ENCODE results near the gene PEX11B. TPM values are rescaled to one million over a fixed set of nuclear protein-coding genes. Genes with fewer than 3 reads are reported as not detected.

PEX11B gene
- polyA plus RNA-seq, 3 donors = 12.0 to 38.2 (median 37.9) TPM

DNA sequence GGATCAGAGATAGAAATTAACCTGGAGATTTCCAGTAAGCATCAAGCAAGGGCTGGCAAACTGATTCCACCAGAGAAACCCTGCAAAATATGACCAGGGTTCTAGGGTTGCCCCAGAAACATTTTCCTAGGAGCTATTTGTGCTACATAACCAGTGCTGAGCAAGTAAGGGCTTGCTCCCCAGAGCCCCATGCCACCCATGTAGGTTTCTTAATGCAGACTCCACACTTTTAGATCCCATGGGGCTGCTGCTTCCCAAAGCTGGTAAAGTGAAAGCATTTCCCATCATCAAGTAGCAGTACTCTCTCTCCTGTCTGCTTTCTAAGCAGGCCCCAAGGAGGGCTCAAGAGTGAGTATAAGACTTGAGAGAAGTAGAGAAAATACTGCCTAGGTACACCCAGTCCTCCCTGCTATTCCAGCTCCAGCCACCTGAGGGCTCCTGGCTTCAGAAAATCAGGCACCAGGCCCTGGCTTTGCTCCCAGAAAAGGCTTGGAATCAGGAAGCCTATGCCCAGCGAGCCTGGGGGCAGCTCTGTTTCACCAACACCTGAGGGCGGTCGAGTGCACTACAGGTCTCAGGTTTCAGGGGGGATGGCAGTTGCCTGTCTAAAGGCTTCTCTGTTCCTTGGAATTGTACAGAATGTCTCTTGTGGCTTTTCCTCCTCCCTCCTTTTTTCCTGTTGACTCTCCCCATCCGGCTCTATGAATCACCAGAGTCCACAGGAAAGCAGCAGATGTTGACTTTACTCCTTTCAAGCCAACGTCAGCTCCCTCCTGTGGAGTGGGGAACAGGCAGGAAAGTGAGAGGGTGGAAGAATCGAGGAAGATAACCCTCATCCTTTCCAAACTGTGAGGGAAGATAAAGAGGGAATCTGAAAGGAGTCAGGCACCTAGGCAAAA is 26.7 kb downstream of the PEX11B start:
- no peaks in the 10 kb centered on the region for H4K20me1 ChIP-seq (ENCODE audit: insufficient read depth, low read length)
- no peaks in the 10 kb centered on the region for H3K36me3 ChIP-seq (replicated peaks in 1 of 2; ENCODE audit: control insufficient read depth in 1 of 2, insufficient read depth in 2 of 2, low read length in 2 of 2)
- H3K4me3 Mint-ChIP-seq = no peak overlapping the region
- no peak overlapping the region for H3K27ac Mint-ChIP-seq
- no peak overlapping the region for H3K9ac ChIP-seq (ENCODE audit: insufficient read depth, low read length, poor library complexity, severe bottlenecking)
- 0% methylated on average over 3 of the region's 6 CpGs for whole genome bisulfite sequencing (ENCODE audit: insufficient coverage)
- DNase-seq = peak; percentile 41 to 61 (median 57)
- TF ChIP-seq, protein P1, sequence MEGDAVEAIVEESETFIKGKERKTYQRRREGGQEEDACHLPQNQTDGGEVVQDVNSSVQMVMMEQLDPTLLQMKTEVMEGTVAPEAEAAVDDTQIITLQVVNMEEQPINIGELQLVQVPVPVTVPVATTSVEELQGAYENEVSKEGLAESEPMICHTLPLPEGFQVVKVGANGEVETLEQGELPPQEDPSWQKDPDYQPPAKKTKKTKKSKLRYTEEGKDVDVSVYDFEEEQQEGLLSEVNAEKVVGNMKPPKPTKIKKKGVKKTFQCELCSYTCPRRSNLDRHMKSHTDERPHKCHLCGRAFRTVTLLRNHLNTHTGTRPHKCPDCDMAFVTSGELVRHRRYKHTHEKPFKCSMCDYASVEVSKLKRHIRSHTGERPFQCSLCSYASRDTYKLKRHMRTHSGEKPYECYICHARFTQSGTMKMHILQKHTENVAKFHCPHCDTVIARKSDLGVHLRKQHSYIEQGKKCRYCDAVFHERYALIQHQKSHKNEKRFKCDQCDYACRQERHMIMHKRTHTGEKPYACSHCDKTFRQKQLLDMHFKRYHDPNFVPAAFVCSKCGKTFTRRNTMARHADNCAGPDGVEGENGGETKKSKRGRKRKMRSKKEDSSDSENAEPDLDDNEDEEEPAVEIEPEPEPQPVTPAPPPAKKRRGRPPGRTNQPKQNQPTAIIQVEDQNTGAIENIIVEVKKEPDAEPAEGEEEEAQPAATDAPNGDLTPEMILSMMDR (IDR thresholded peaks at IDR 0.05) = peak; percentile 87
- peaks cover 0 to 2% of the 10 kb centered on the region in 2 donors for H3K36me3 Mint-ChIP-seq
- no peaks in the 10 kb centered on the region for H3K9me3 ChIP-seq (replicated peaks in 1 of 2; ENCODE audit: control insufficient read depth in 1 of 2, insufficient read depth in 1 of 2, low read length in 2 of 2)
- H3K4me2 ChIP-seq (replicated peaks; ENCODE audit: extremely low read depth, low read length, poor library complexity, severe bottlenecking) = no peak overlapping the region
- no peaks in the 10 kb centered on the region for H3K27me3 ChIP-seq (ENCODE audit: control insufficient read depth in 2 of 2, insufficient read depth in 2 of 2, low read length in 2 of 2)
- intact Hi-C loops (cut with micrococcal nuclease) = loop anchor here (5.0 to 10.0 kb wide), 2 partner anchors 120 to 123 kb away; no protein-coding TSS in a partner anchor
- H3K4me3 ChIP-seq (replicated peaks in 1 of 3; ENCODE audit: low read depth in 2 of 3, low read length in 3 of 3) = no peak overlapping the region
- no peak overlapping the region for H3K27ac ChIP-seq (ENCODE audit: low read depth in 1 of 2, low read length in 2 of 2)
- H3K27me3 Mint-ChIP-seq (ENCODE audit: low read depth in 3 of 3) = peaks cover 0 to 6% (median 3%) of the 10 kb centered on the region in 3 donors
- H3K4me1 Mint-ChIP-seq = no peaks in the 10 kb centered on the region
- no peaks in the 10 kb centered on the region for H3K79me2 ChIP-seq (ENCODE audit: insufficient read depth, low read length)
- H2AFZ ChIP-seq (ENCODE audit: insufficient read depth, low read depth, low read length, poor library complexity, severe bottlenecking) = peak overlapping the region; percentile 6
- no peaks in the 10 kb centered on the region for H3K4me1 ChIP-seq (ENCODE audit: control insufficient read depth in 1 of 2, insufficient read depth in 2 of 2, low read length in 2 of 2)
- no peaks in the 10 kb centered on the region for H3K9me3 Mint-ChIP-seq

DNA sequence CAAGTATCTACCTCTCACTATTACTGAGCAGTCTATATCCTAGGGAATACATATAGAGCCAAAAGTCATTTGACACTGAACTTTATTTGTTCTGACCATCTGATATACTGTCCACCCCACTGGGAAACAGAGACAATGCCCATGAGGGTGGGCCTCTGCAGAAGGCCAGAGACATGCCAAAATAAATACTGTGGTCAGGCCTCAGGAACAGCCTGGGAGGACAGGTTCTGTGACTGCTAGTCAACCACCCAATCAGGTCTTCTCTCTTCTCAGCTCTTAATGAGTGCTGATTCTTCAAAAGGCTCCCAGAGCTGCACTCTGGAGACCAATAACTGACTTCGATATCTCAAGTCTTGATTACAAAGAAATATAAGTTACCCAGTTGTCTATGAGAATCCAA is 27.4 kb downstream of the PEX11B start:
- Histone ChIP-seq H3K36me3 (replicated peaks in 1 of 2; ENCODE audit: control insufficient read depth in 1 of 2, insufficient read depth in 2 of 2, low read length in 2 of 2) (no peaks in the 10 kb centered on the region), H2AFZ (ENCODE audit: insufficient read depth, low read depth, low read length, poor library complexity, severe bottlenecking) (no peak overlapping the region), H3K4me1 (ENCODE audit: control insufficient read depth in 1 of 2, insufficient read depth in 2 of 2, low read length in 2 of 2) (peaks cover 2 to 7% of the 10 kb centered on the region in 2 donors), H3K4me3 (replicated peaks in 1 of 3; ENCODE audit: low read depth in 2 of 3, low read length in 3 of 3) (no peak overlapping the region), H3K79me2 (ENCODE audit: insufficient read depth, low read length) (no peaks in the 10 kb centered on the region), H3K9me3 (replicated peaks in 1 of 2; ENCODE audit: control insufficient read depth in 1 of 2, insufficient read depth in 1 of 2, low read length in 2 of 2) (no peaks in the 10 kb centered on the region), H3K27ac (ENCODE audit: low read depth in 1 of 2, low read length in 2 of 2) (no peak overlapping the region), H3K27me3 (ENCODE audit: control insufficient read depth in 2 of 2, insufficient read depth in 2 of 2, low read length in 2 of 2) (no peaks in the 10 kb centered on the region), H3K9ac (ENCODE audit: insufficient read depth, low read length, poor library complexity, severe bottlenecking) (no peak overlapping the region), H4K20me1 (ENCODE audit: insufficient read depth, low read length) (no peaks in the 10 kb centered on the region), H3K4me2 (replicated peaks; ENCODE audit: extremely low read depth, low read length, poor library complexity, severe bottlenecking) (no peak overlapping the region)
- Mint-ChIP-seq H3K27me3 (ENCODE audit: low read depth in 3 of 3) (peaks cover 2 to 9% (median 7%) of the 10 kb centered on the region in 3 donors), H3K27ac (no peak overlapping the region), H3K4me1 (peaks cover 4% of the 10 kb centered on the region), H3K36me3 (peaks cover 0 to 2% of the 10 kb centered on the region in 2 donors), H3K4me3 (no peak overlapping the region), H3K9me3 (peaks cover 0 to 2% (median 0%) of the 10 kb centered on the region in 7 donors)
- intact Hi-C loops (cut with micrococcal nuclease) = loop anchor here (5.0 to 10.0 kb wide), 2 partner anchors 121 to 124 kb away; no protein-coding TSS in a partner anchor
- no peak for DNase-seq
- TF ChIP-seq, protein P1 (IDR thresholded peaks at IDR 0.05) = no peak
- WGBS (ENCODE audit: insufficient coverage) = no CpG with 5 or more reads among the region's 1 CpG

Measured in CD14-positive monocyte (primary cell).